Type B pancreatic cell (in vitro differentiated cells): ENCODE measurements around the gene ZBTB46. TPM values are rescaled to one million over a fixed set of nuclear protein-coding genes. Genes with fewer than 3 reads are reported as not detected.

Experiments used
- DNase-seq: peaks from one replicate; pipeline ENCODE4 v3.0.0; 2021; ENCODE audit warnings: mixed read lengths; ENCODE audit not compliant: unreplicated experiment; ENCODE audit errors: extremely low spot score
- H3K27ac Mint-ChIP-seq: 2 replicates; pipeline ENCODE4 v1.8.0; 2021; ENCODE audit warnings: mild to moderate bottlenecking, mixed read lengths
- H3K27me3 Mint-ChIP-seq: 2 replicates; pipeline ENCODE4 v1.8.0; 2021; ENCODE audit warnings: mixed read lengths
- H3K36me3 Mint-ChIP-seq: 2 replicates; pipeline ENCODE4 v1.8.0; 2021; ENCODE audit warnings: mixed read lengths
- H3K4me1 Mint-ChIP-seq: one replicate; pipeline ENCODE4 v1.8.0; 2021; ENCODE audit warnings: mixed read lengths; ENCODE audit not compliant: unreplicated experiment
- H3K4me3 Mint-ChIP-seq: 2 replicates; pipeline ENCODE4 v1.8.0; 2021; ENCODE audit warnings: mild to moderate bottlenecking, mixed read lengths
- H3K9me3 Mint-ChIP-seq: 2 replicates; pipeline ENCODE4 v1.8.0; 2021; ENCODE audit warnings: mixed read lengths
- CTCF ChIP-seq: fragments of 200-600 bp; sonication (generic); conservative IDR thresholded peaks from 2 replicates; pipeline ENCODE4 v1.5.0; 2021; ENCODE audit warnings: antibody characterized with exemption, mild to moderate bottlenecking
- total RNA-seq: library from RNA; stranded (reverse); gene quantifications from 2 replicates; pipeline ENCODE4 v1.2.1, GENCODE V29; 2021; ENCODE audit warnings: low replicate concordance

Gene ZBTB46
- total RNA-seq, 1 donor from 2014 or later: 13.6 TPM

GRCh38 chr20:63744574-63745423 is 86.3 kb downstream of the ZBTB46 start:
- Mint-ChIP-seq H3K9me3 (no peaks in the 10 kb centered on the region), H3K4me3 (no peak overlapping the region), H3K27me3 (no peaks in the 10 kb centered on the region), H3K27ac (no peak overlapping the region), H3K36me3 (no peaks in the 10 kb centered on the region), H3K4me1 (peaks cover 3% of the 10 kb centered on the region)
- no peak for DNase-seq
- no peak for TF ChIP-seq CTCF

GRCh38 chr20:63744158-63744557 is 86.9 kb downstream of the ZBTB46 start:
- Mint-ChIP-seq H3K36me3 (no peaks in the 10 kb centered on the region), H3K27ac (no peak overlapping the region), H3K27me3 (no peaks in the 10 kb centered on the region), H3K4me1 (peaks cover 3% of the 10 kb centered on the region), H3K9me3 (no peaks in the 10 kb centered on the region), H3K4me3 (no peak overlapping the region)
- no peak for DNase-seq
- TF ChIP-seq CTCF: no peak

GRCh38 chr20:63743210-63743970 is 87.7 kb downstream of the ZBTB46 start:
- no peaks in the 10 kb centered on the region for H3K27me3 Mint-ChIP-seq
- no peak for DNase-seq
- no peak for TF ChIP-seq CTCF
- no peak overlapping the region for H3K4me3 Mint-ChIP-seq
- peak overlapping the region; percentile 29 for H3K27ac Mint-ChIP-seq
- H3K9me3 Mint-ChIP-seq: no peaks in the 10 kb centered on the region
- H3K36me3 Mint-ChIP-seq: no peaks in the 10 kb centered on the region
- peaks cover 3% of the 10 kb centered on the region for H3K4me1 Mint-ChIP-seq

GRCh38 chr20:63742381-63743024 is 88.6 kb downstream of the ZBTB46 start:
- Mint-ChIP-seq H3K27me3 (no peaks in the 10 kb centered on the region), H3K36me3 (no peaks in the 10 kb centered on the region)

More at GRCh38 chr20:63742381-63743024, 88.6 kb downstream of the ZBTB46 start:
- peaks cover 3% of the 10 kb centered on the region for H3K4me1 Mint-ChIP-seq
- H3K27ac Mint-ChIP-seq: no peak overlapping the region
- no peaks in the 10 kb centered on the region for H3K9me3 Mint-ChIP-seq
- TF ChIP-seq CTCF: no peak
- no peak for DNase-seq
- no peak overlapping the region for H3K4me3 Mint-ChIP-seq
